Body of pancreas (tissue), 4 donors: Measurements from ENCODE around the gene PDZK1IP1. TPM values are rescaled to one million over a fixed set of nuclear protein-coding genes. Genes with fewer than 3 reads are reported as not detected.
A peak's percentile ranks its signal among the peaks of the same experiment; 100 is the strongest.

Source experiments
- ATAC-seq: fragments of 150-250 bp; one replicate; pipeline ENCODE4 v1.9.1; 2016
- DNase-seq, 4 donors: peaks; one replicate each; pipeline ENCODE4 v3.0.0-alpha.2; 2019
- H3K27ac ChIP-seq, 4 donors: fragments of 200-600 bp; sonication (generic); 1 replicate in 3 of 4; 2 replicates in 1 of 4; pipeline versions ENCODE4 v1.5.1 to v1.6.1; 2016 to 2019; ENCODE audit warnings: mild to moderate bottlenecking in 1 of 4, mixed read lengths in 1 of 4, moderate library complexity in 1 of 4
- H3K27me3 ChIP-seq, 2 donors: fragments of 200-600 bp; sonication (generic); one replicate each; pipeline ENCODE4 v1.6.0; 2016; ENCODE audit warnings: mild to moderate bottlenecking in 1 of 2
- H3K36me3 ChIP-seq, 2 donors: fragments of 200-600 bp; sonication (generic); replicated peaks in 1 of 2; 2 replicates each; pipeline ENCODE4 v1.5.1; 2016; ENCODE audit warnings: low read depth in 2 of 2; ENCODE audit not compliant: insufficient read depth in 1 of 2
- H3K4me1 ChIP-seq: fragments of 200-600 bp; sonication (generic); one replicate; pipeline ENCODE4 v1.6.0; 2016
- H3K4me3 ChIP-seq, 2 donors: fragments of 200-600 bp; sonication (generic); 1 replicate in 1 of 2; 2 replicates in 1 of 2; pipeline ENCODE4 v1.5.1; 2016 to 2019
- H3K9me3 ChIP-seq, 3 donors: fragments of 200-600 bp; sonication (generic); 1 replicate in 2 of 3; 2 replicates in 1 of 3; pipeline ENCODE4 v1.5.1; 2016
- CTCF ChIP-seq, 7 experiments: fragments of 450-650 bp in 4 of 7; fragments of 200-600 bp in 3 of 7; sonication (generic) in 3 of 7; IDR thresholded peaks; one replicate each; pipeline ENCODE4 v1.5.1; 2016 to 2019; ENCODE audit warnings: antibody characterized with exemption in 7 of 7
- POLR2A ChIP-seq, 3 donors: fragments of 450-650 bp; IDR thresholded peaks; one replicate each; pipeline ENCODE4 v1.6.1; 2016; ENCODE audit warnings: antibody characterized with exemption in 3 of 3, mild to moderate bottlenecking in 2 of 3
- WGBS, 2 donors: methylation state at CpG; one replicate each; pipeline ENCODE4 v1.1.5; 2017; 5-methylcytosine and 5-hydroxymethylcytosine counted together
- intact Hi-C: fragments of 100-400 bp; cut with DNase I; formaldehyde crosslinking; loops from one replicate; pipeline ENCODE4 v1.15.1; 2023
- total RNA-seq, 2 donors: library from RNA; depleted of rRNA; stranded (reverse); fragments of >200 nt; gene quantifications; one replicate each; pipeline ENCODE4 v1.1.0, GENCODE V29; 2016

The PDZK1IP1 gene
- total RNA-seq, 2 donors from 2014 or later = 54.2 to 56.4 TPM

- WGBS, 2 donors = 59 to 70% methylated on average over 3 to 7 of the region's 7 CpGs
- no peak for DNase-seq
These were observed 748 bp downstream of the PDZK1IP1 start for GRCh38 chr1:47188791-47189785.

GRCh38 chr1:47187926-47188250 lies 1.9 kb downstream of the PDZK1IP1 start:
- Histone ChIP-seq H3K4me1 (peaks cover 42% of the 10 kb centered on the region), H3K27ac (no peak overlapping the region), H3K27me3 (no peaks in the 10 kb centered on the region), H3K36me3 (no peaks in the 10 kb centered on the region), H3K4me3 (no peak overlapping the region), H3K9me3 (no peaks in the 10 kb centered on the region)
- ATAC-seq = no peak
- no peak for TF ChIP-seq POLR2A (IDR thresholded peaks at IDR 0.05)
- TF ChIP-seq CTCF (IDR thresholded peaks at IDR 0.05) = no peak
- DNase-seq = no peak
- intact Hi-C loops = loop anchor here (10.0 kb wide), 2 partner anchors 237 to 537 kb away; no protein-coding TSS in a partner anchor
- 91 to 92% methylated on average over 2 of the region's 2 CpGs for WGBS, 2 donors

More at GRCh38 chr1:47188791-47189785, 748 bp downstream of the PDZK1IP1 start:
- ATAC-seq = no peak
- Histone ChIP-seq H3K4me3 (no peak overlapping the region), H3K27ac (peak overlapping the region; percentile 84 to 92 (median 88)), H3K9me3 (no peaks in the 10 kb centered on the region), H3K4me1 (peaks cover 45% of the 10 kb centered on the region), H3K36me3 (no peaks in the 10 kb centered on the region), H3K27me3 (no peaks in the 10 kb centered on the region)
- TF ChIP-seq CTCF (IDR thresholded peaks at IDR 0.05) (no peak), POLR2A (IDR thresholded peaks at IDR 0.05) (no peak)
- intact Hi-C loops = loop anchor here (10.0 kb wide), 2 partner anchors 236 to 536 kb away; no protein-coding TSS in a partner anchor

DNA sequence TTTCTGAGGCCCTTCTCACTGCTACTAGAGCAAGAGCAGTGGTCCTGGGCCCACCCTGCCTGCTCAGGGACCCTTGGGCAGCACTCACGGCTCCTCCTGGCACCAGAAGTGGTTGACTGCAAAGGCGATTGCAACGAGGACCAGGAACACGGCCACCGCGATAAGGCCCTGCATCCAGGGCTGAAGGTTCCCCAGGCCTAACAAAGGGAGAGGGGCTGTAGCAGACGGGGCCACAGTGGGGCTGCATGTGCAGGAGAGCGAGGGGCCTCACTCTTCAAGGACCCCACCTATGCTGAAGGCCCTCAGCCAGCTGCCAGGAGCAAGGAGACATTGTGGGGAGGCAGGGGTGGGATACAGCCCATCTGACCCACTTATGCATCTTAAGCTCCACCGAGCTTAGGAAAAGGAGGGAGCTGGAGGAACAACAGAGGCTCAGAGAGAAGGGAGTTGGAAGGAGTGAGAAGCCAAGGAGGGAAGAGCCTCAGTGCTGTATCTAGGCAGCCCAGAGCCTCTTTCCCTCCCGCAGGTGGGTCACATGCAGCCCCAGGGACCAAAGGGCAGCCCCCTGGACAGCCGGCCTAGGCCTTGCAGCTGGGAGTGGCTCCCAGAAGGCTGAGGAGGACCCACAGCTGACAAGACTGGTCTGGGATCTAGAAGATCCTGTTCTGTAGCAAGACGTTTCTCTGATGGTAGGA lies 2.5 kb downstream of the PDZK1IP1 start:
- DNase-seq (no peak), ATAC-seq (no peak)
- no peaks in the 10 kb centered on the region for H3K27me3 ChIP-seq
- H3K27ac ChIP-seq = no peak overlapping the region
- H3K36me3 ChIP-seq = no peaks in the 10 kb centered on the region
- intact Hi-C loops = loop anchor here (10.0 kb wide), 2 partner anchors 237 to 537 kb away; no protein-coding TSS in a partner anchor
- H3K4me3 ChIP-seq = no peak overlapping the region
- H3K4me1 ChIP-seq = peaks cover 37% of the 10 kb centered on the region
- H3K9me3 ChIP-seq = no peaks in the 10 kb centered on the region
- no peak for TF ChIP-seq POLR2A (IDR thresholded peaks at IDR 0.05)
- TF ChIP-seq CTCF (IDR thresholded peaks at IDR 0.05) = no peak
- 82 to 83% methylated on average over 8 to 12 of the region's 12 CpGs for WGBS, 2 donors

GRCh38 chr1:47186267-47187185 lies 3.3 kb downstream of the PDZK1IP1 start:
- TF ChIP-seq CTCF (IDR thresholded peaks at IDR 0.05) (no peak), POLR2A (IDR thresholded peaks at IDR 0.05) (no peak)
- DNase-seq = no peak
- intact Hi-C loops = loop anchor here (10.0 kb wide), 2 partner anchors 238 to 538 kb away; no protein-coding TSS in a partner anchor
- Histone ChIP-seq H3K4me1 (peaks cover 28% of the 10 kb centered on the region), H3K27ac (no peak overlapping the region), H3K4me3 (no peak overlapping the region), H3K27me3 (no peaks in the 10 kb centered on the region), H3K9me3 (no peaks in the 10 kb centered on the region), H3K36me3 (no peaks in the 10 kb centered on the region)
- WGBS, 2 donors = 93 to 96% methylated on average over 7 to 13 of the region's 13 CpGs
- ATAC-seq = no peak
